K562 (cell line): ENCODE data around the gene SAP30BP. TPM values are rescaled to one million over a fixed set of nuclear protein-coding genes. Genes with fewer than 3 reads are reported as not detected.

Experiments used
- ATAC-seq: fragments of 200-7000 bp; cut with Tn5 transposase; 3 replicates; pipeline ENCODE4 v1.9.1; 2020; ENCODE audit warnings: moderate library complexity
- BruUV-seq: library from RNA; stranded (reverse); fragments of 400-500 nt; replicated peaks from 2 replicates; lab custom pipeline; 2021; lab: Mats Ljungman, UMichigan
- CTCF ChIA-PET: fragments of 300-600 bp; formaldehyde crosslinking; extraction: SDS; loops from one replicate; lab custom pipeline; 2021; ENCODE audit warnings: low intra/inter-chr PET ratio; lab: Yijun Ruan, JAX
- POLR2A ChIA-PET: fragments of 300-600, 350-650 bp; sonication (Branson Sonifier 250); formaldehyde crosslinking; extraction: SDS; loops from one replicate; lab custom pipeline; 2021; ENCODE audit warnings: antibody characterized with exemption, inconsistent platforms; lab: Yijun Ruan, JAX
- DNase-seq, 4 experiments: peaks; one replicate each; pipeline versions ENCODE4 v3.0.0 to v3.0.0-alpha.2; 2011 to 2018; ENCODE audit warnings: low spot score in 3 of 4, mixed read lengths in 3 of 4; ENCODE audit errors: extremely low read depth in 1 of 4
- FAIRE-seq: peaks from 2 replicates; lab custom pipeline; 2011; peaks lifted over from hg19 to GRCh38; lab: Jason Lieb, UNC
- H2AFZ ChIP-seq: 2 replicates; pipeline ENCODE4 v1.6.0; 2011; ENCODE audit warnings: low read depth, low read length, control low read depth, inconsistent platforms
- H3K27ac ChIP-seq: fragments of 200-600 bp; 3 replicates; pipeline ENCODE4 v1.8.0; 2011; ENCODE audit warnings: low read depth, mild to moderate bottlenecking, control low read depth, inconsistent platforms, low read length, moderate library complexity, mixed read lengths; ENCODE audit errors: extremely low read depth
- H3K27me3 ChIP-seq, 2 experiments: fragments of 300-600 bp in 1 of 2; 2 replicates in 1 of 2; 3 replicates in 1 of 2; pipeline versions ENCODE4 v1.6.0 to v1.8.0; 2011; ENCODE audit warnings: inconsistent platforms in 2 of 2, low read length in 2 of 2, mild to moderate bottlenecking in 1 of 2, mixed read lengths in 1 of 2, moderate library complexity in 1 of 2; ENCODE audit not compliant: control insufficient read depth in 2 of 2, insufficient read depth in 2 of 2
- H3K36me3 ChIP-seq: fragments of 300-600 bp; 3 replicates; pipeline ENCODE4 v1.8.0; 2011; ENCODE audit warnings: mild to moderate bottlenecking, low read length, inconsistent platforms; ENCODE audit not compliant: control insufficient read depth, insufficient read depth
- H3K4me1 ChIP-seq, 2 experiments: fragments of 200-600 bp in 1 of 2; replicated peaks in 1 of 2; 2 replicates in 1 of 2; 3 replicates in 1 of 2; pipeline versions ENCODE4 v1.5.1 to v1.8.0; 2011; ENCODE audit warnings: inconsistent platforms in 2 of 2, low read length in 2 of 2, mild to moderate bottlenecking in 1 of 2, mixed read lengths in 1 of 2, moderate library complexity in 1 of 2; ENCODE audit not compliant: control insufficient read depth in 2 of 2, insufficient read depth in 2 of 2
- H3K4me2 ChIP-seq: 2 replicates; pipeline ENCODE4 v1.6.1; 2011; ENCODE audit warnings: low read length, control low read depth, inconsistent platforms, mixed read lengths; ENCODE audit not compliant: insufficient read depth
- H3K4me3 ChIP-seq: fragments of 200-600 bp; sonication (generic), shearing (Covaris generic); 2 replicates; pipeline ENCODE4 v1.5.1; 2016; ENCODE audit warnings: control low read depth, inconsistent platforms
- H3K79me2 ChIP-seq: fragments of 200-600 bp; 3 replicates; pipeline ENCODE4 v1.8.0; 2011; ENCODE audit warnings: low read length, inconsistent platforms; ENCODE audit not compliant: control insufficient read depth, insufficient read depth
- H3K9ac ChIP-seq, 2 experiments: 2 replicates each; pipeline versions ENCODE4 v1.6.0 to v1.6.1; 2011; ENCODE audit warnings: low read depth in 2 of 2, low read length in 2 of 2, control low read depth in 1 of 2, inconsistent platforms in 1 of 2, mild to moderate bottlenecking in 1 of 2, mixed read lengths in 1 of 2; ENCODE audit not compliant: insufficient read depth in 1 of 2
- H3K9me1 ChIP-seq: one replicate; pipeline ENCODE4 v1.6.0; 2011; ENCODE audit warnings: inconsistent platforms, mild to moderate bottlenecking, low read length, moderate library complexity; ENCODE audit not compliant: control insufficient read depth, insufficient read depth
- H3K9me3 ChIP-seq: replicated peaks from 2 replicates; pipeline ENCODE4 v1.5.1; 2011; ENCODE audit warnings: low read depth, low read length, inconsistent platforms; ENCODE audit not compliant: control insufficient read depth, insufficient read depth
- H4K20me1 ChIP-seq: replicated peaks from 2 replicates; pipeline ENCODE4 v1.6.1; 2011; ENCODE audit warnings: low read length, inconsistent platforms, mixed read lengths; ENCODE audit not compliant: control insufficient read depth, insufficient read depth
- SMAD3 ChIP-seq: fragments of 450-650 bp; formaldehyde crosslinking; conservative IDR thresholded peaks from 2 replicates; pipeline ENCODE4 v1.4.0; 2020; ENCODE audit warnings: mild to moderate bottlenecking
- ZFP36 ChIP-seq: fragments of 150-350 bp; IDR thresholded peaks from 2 replicates; pipeline ENCODE4 v1.6.1; 2018; ENCODE audit warnings: low read length, low read depth; ENCODE audit not compliant: partially characterized antibody
- ZKSCAN8 ChIP-seq: fragments of 200-800 bp; sonication (Bioruptor generic); IDR thresholded peaks from 2 replicates; pipeline ENCODE4 v1.6.1; 2016; ENCODE audit warnings: missing genetic modification characterization, missing compliant biosample characterization
- WGBS: fragments of 100-300 bp; shearing (Covaris generic); methylation state at CpG from one replicate; pipeline ENCODE4 v1.1.6; 2016; ENCODE audit warnings: low coverage, mixed read lengths; ENCODE audit not compliant: insufficient coverage; ENCODE audit errors: missing lambda C conversion rate; 5-methylcytosine and 5-hydroxymethylcytosine counted together
- in situ Hi-C: fragments of 300-500 bp; cut with MboI; formaldehyde crosslinking; loops from 4 replicates; pipeline ENCODE4 v1.15.0; 2018; ENCODE audit warnings: inconsistent platforms, mixed read lengths
- intact Hi-C: fragments of 100-400 bp; cut with micrococcal nuclease; formaldehyde crosslinking; loops from 2 replicates; pipeline ENCODE4 v1.14.2; 2022
- polyA plus RNA-seq, 8 experiments: library from polyadenylated mRNA; depleted of rRNA in 4 of 8; stranded (reverse) in 5 of 8; unstranded in 3 of 8; fragments of >200 nt; fragmentation: Nextera tagmentation in 2 of 8; fragmentation: Illumina TruSeq in 1 of 8; extraction: Ambion mirVana in 2 of 8; extraction: Trizol in 1 of 8; gene quantifications; 2 replicates each; pipeline versions ENCODE4 v1.2.1 to v1.2.3, GENCODE V29; 2011 to 2014; ENCODE audit warnings: inconsistent platforms in 1 of 8, missing spikeins in 1 of 8
- total RNA-seq, 7 experiments: library from RNA; depleted of rRNA in 6 of 7; stranded (reverse); fragments of >200 nt in 6 of 7; fragmentation: Illumina TruSeq in 2 of 7; extraction: Trizol in 2 of 7; gene quantifications; 2 replicates each; pipeline versions ENCODE4 v1.2.1 to v1.2.3, GENCODE V29; 2011 to 2021; ENCODE audit warnings: low replicate concordance in 1 of 7
- TF ChIP-seq, protein P1 (sequence below), 2 experiments: fragments of 450-650 bp in 1 of 2; IDR thresholded peaks; 2 replicates each; pipeline ENCODE4 v1.6.1; 2011 to 2017; ENCODE audit warnings: low read depth in 2 of 2, antibody characterized with exemption in 1 of 2, borderline replicate concordance in 1 of 2, low read length in 1 of 2, mild to moderate bottlenecking in 1 of 2, mixed read lengths in 1 of 2; ENCODE audit not compliant: control insufficient read depth in 1 of 2

SAP30BP gene
- total and polyA plus RNA-seq, 9 of the 15 experiments (the other 6 are each of a cell fraction or from before 2014, with no cell fraction given) = 45.3 to 154 (median 71.7) TPM

DNA sequence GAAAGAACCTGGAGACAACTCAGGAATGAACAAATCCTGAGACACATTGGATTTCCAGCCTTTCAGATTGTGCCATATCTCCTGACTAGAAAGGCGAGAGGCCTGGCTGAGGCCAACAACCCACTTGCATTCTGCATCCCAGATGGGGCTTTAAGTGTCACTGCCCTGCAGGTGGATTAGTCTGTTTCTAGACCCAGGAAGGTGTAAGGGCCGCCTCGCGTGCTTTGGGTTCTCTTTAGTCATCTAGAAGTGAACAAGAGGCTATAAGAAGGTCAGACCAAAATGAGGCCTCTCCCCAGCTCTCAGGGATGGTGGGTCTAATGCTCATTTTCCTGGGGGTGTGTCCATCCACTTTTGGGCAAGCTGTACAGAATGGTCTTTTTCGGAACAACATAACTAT, 4.9 kb downstream of the SAP30BP start:
- Histone ChIP-seq H3K9ac (no peak overlapping the region), H3K27ac (no peak overlapping the region), H3K9me3 (no peaks in the 10 kb centered on the region), H3K4me3 (no peak overlapping the region), H3K79me2 (peaks cover 64% of the 10 kb centered on the region), H3K27me3 (no peaks in the 10 kb centered on the region), H3K4me1 (peaks cover 0 to 8% of the 10 kb centered on the region in 2 experiments; a peak in 3 of 5 replicates), H2AFZ (no peak overlapping the region), H3K9me1 (no peaks in the 10 kb centered on the region), H4K20me1 (no peaks in the 10 kb centered on the region; the same call in 1 of the 2 replicates), H3K4me2 (no peak overlapping the region), H3K36me3 (peaks cover 78% of the 10 kb centered on the region)
- BruUV-seq = no TSS peak
- in situ Hi-C loops (no loop called here), intact Hi-C loops (no loop called here)
- FAIRE-seq (no peak), DNase-seq (no peak), ATAC-seq (no peak)
- ChIA-PET CTCF (no interaction called here), POLR2A (interaction anchor here (0.8 to 1.4 kb wide), 5 partner anchors 13 to 91 kb away, joined by 3 to 4 read pairs (median 4); no protein-coding TSS in a partner anchor)
- TF ChIP-seq SMAD3 (CRISPR knock-in tag) (no peak), ZKSCAN8 (CRISPR knock-in tag) (no peak), ZFP36 (no peak)
- TF ChIP-seq, protein P1, sequence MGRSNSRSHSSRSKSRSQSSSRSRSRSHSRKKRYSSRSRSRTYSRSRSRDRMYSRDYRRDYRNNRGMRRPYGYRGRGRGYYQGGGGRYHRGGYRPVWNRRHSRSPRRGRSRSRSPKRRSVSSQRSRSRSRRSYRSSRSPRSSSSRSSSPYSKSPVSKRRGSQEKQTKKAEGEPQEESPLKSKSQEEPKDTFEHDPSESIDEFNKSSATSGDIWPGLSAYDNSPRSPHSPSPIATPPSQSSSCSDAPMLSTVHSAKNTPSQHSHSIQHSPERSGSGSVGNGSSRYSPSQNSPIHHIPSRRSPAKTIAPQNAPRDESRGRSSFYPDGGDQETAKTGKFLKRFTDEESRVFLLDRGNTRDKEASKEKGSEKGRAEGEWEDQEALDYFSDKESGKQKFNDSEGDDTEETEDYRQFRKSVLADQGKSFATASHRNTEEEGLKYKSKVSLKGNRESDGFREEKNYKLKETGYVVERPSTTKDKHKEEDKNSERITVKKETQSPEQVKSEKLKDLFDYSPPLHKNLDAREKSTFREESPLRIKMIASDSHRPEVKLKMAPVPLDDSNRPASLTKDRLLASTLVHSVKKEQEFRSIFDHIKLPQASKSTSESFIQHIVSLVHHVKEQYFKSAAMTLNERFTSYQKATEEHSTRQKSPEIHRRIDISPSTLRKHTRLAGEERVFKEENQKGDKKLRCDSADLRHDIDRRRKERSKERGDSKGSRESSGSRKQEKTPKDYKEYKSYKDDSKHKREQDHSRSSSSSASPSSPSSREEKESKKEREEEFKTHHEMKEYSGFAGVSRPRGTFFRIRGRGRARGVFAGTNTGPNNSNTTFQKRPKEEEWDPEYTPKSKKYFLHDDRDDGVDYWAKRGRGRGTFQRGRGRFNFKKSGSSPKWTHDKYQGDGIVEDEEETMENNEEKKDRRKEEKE (IDR thresholded peaks at IDR 0.05; ENCODE audit: borderline replicate concordance in 1 of 2, control insufficient read depth in 1 of 2, low read depth in 2 of 2, low read length in 1 of 2) = no peak
- 93% methylated on average over 5 of the region's 5 CpGs for WGBS
